ENCODE data around the gene ZNF667. TPM values are rescaled to one million over a fixed set of nuclear protein-coding genes. Genes with fewer than 3 reads are reported as not detected.

The ZNF667 gene
- 9.0 TPM for polyA plus RNA-seq
- long read RNA-seq, donor 1, partial matches to known transcripts, result 5 of 6 reads
- long read RNA-seq, donor 1, other reads (novel, unspliced or antisense), result 0 of 6 reads
- long read RNA-seq, donor 2, partial matches to known transcripts, result 21 of 23 reads
- long read RNA-seq, donor 2, other reads (novel, unspliced or antisense), result 0 of 23 reads
- long read RNA-seq, donor 3, transcript ZNF667-201 (5 exons, 3,832 nt), result major isoform, 5 of 47 reads
- long read RNA-seq, donor 3, partial matches to known transcripts, result 27 of 47 reads
- long read RNA-seq, donor 3, other reads (novel, unspliced or antisense), result 15 of 47 reads
- long read RNA-seq, donor 4, result 0 reads
- long read RNA-seq, donor 5, partial matches to known transcripts, result 18 of 20 reads
- long read RNA-seq, donor 5, other reads (novel, unspliced or antisense), result 0 of 20 reads
- long read RNA-seq, donor 6, partial matches to known transcripts, result 13 of 14 reads
- long read RNA-seq, donor 6, other reads (novel, unspliced or antisense), result 0 of 14 reads
- long read RNA-seq, donor 7, partial matches to known transcripts, result 9 of 10 reads
- long read RNA-seq, donor 7, other reads (novel, unspliced or antisense), result 0 of 10 reads
- long read RNA-seq, donor 8, partial matches to known transcripts, result 22 of 23 reads
- long read RNA-seq, donor 8, other reads (novel, unspliced or antisense), result 0 of 23 reads
- long read RNA-seq, donor 9, partial matches to known transcripts, result 10 of 32 reads
- long read RNA-seq, donor 9, other reads (novel, unspliced or antisense), result 22 of 32 reads
- long read RNA-seq, donor 10, partial matches to known transcripts, result 33 of 35 reads
- long read RNA-seq, donor 10, other reads (novel, unspliced or antisense), result 0 of 35 reads
- long read RNA-seq, donor 11, partial matches to known transcripts, result 0 of 1 reads
- long read RNA-seq, donor 11, other reads (novel, unspliced or antisense), result 0 of 1 reads

GRCh38 chr19:56476651-56477428 lies at the start of gene ZNF667:
Gene ZNF667 (minus strand): TSS chr19:56477345. CDS start chr19:56462370, 14,975 bp downstream.
- DNase-seq, result peak; percentile 16 to 69
- peaks cover 13% of the 10 kb centered on the region for H3K9me3 ChIP-seq (ENCODE audit: control insufficient read depth, low read depth, low read length)
- H3K27me3 ChIP-seq (ENCODE audit: control insufficient read depth, insufficient read depth, low read length), result no peaks in the 10 kb centered on the region
- H3K36me3 ChIP-seq (ENCODE audit: control insufficient read depth, insufficient read depth, low read length), result peaks cover 8% of the 10 kb centered on the region
- H3K27ac ChIP-seq (ENCODE audit: low read length), result peak within 1 kb of the TSS; percentile 89
- H3K4me3 ChIP-seq (ENCODE audit: low read length), result peak within 1 kb of the TSS; percentile 70
- no CpG with 5 or more reads among the region's 69 CpGs for WGBS (ENCODE audit: insufficient coverage, low lambda C conversion rate)
- no peaks in the 10 kb centered on the region for H3K4me1 ChIP-seq (ENCODE audit: control insufficient read depth, insufficient read depth, low read length)

GRCh38 chr19:56525214-56525860 lies 48.2 kb upstream of the ZNF667 start:
- H3K36me3 ChIP-seq (ENCODE audit: control insufficient read depth, insufficient read depth, low read length), result peaks cover 5% of the 10 kb centered on the region
- peaks cover 18% of the 10 kb centered on the region for H3K9me3 ChIP-seq (ENCODE audit: control insufficient read depth, low read depth, low read length)
- no peak overlapping the region for H3K4me3 ChIP-seq (ENCODE audit: low read length)
- no peaks in the 10 kb centered on the region for H3K27me3 ChIP-seq (ENCODE audit: control insufficient read depth, insufficient read depth, low read length)
- no peak overlapping the region for H3K27ac ChIP-seq (ENCODE audit: low read length)
- WGBS (ENCODE audit: insufficient coverage, low lambda C conversion rate), result 100% methylated on average over 1 of the region's 4 CpGs
- no peak for DNase-seq
- H3K4me1 ChIP-seq (ENCODE audit: control insufficient read depth, insufficient read depth, low read length), result no peaks in the 10 kb centered on the region

GRCh38 chr19:56508290-56508778 lies 31.2 kb upstream of the ZNF667 start:
- Histone ChIP-seq H3K27ac (ENCODE audit: low read length) (peak overlapping the region; percentile 99), H3K4me3 (ENCODE audit: low read length) (peak overlapping the region; percentile 84), H3K9me3 (ENCODE audit: control insufficient read depth, low read depth, low read length) (peaks cover 8% of the 10 kb centered on the region), H3K4me1 (ENCODE audit: control insufficient read depth, insufficient read depth, low read length) (peaks cover 2% of the 10 kb centered on the region), H3K27me3 (ENCODE audit: control insufficient read depth, insufficient read depth, low read length) (no peaks in the 10 kb centered on the region), H3K36me3 (ENCODE audit: control insufficient read depth, insufficient read depth, low read length) (no peaks in the 10 kb centered on the region)
- 0% methylated on average over 1 of the region's 17 CpGs for WGBS (ENCODE audit: insufficient coverage, low lambda C conversion rate)
- DNase-seq, result no peak

- Histone ChIP-seq H3K36me3 (ENCODE audit: control insufficient read depth, insufficient read depth, low read length) (no peaks in the 10 kb centered on the region), H3K4me3 (ENCODE audit: low read length) (peak within 1 kb of the TSS; percentile 84), H3K27ac (ENCODE audit: low read length) (peak within 1 kb of the TSS; percentile 99), H3K9me3 (ENCODE audit: control insufficient read depth, low read depth, low read length) (peaks cover 10% of the 10 kb centered on the region), H3K27me3 (ENCODE audit: control insufficient read depth, insufficient read depth, low read length) (no peaks in the 10 kb centered on the region), H3K4me1 (ENCODE audit: control insufficient read depth, insufficient read depth, low read length) (peaks cover 2% of the 10 kb centered on the region)
- WGBS (ENCODE audit: insufficient coverage, low lambda C conversion rate), result 20% methylated on average over 1 of the region's 74 CpGs
- DNase-seq, result peak; percentile 99
These were observed 30.5 kb upstream of the ZNF667 start, which contains the start of gene ZNF471 for GRCh38 chr19:56507446-56508289. Gene ZNF471 (plus strand): TSS chr19:56507855. CDS start chr19:56511572, 3,717 bp downstream.

GRCh38 chr19:56504581-56504980 lies 27.4 kb upstream of the ZNF667 start:
- Histone ChIP-seq H3K27ac (ENCODE audit: low read length) (no peak overlapping the region), H3K9me3 (ENCODE audit: control insufficient read depth, low read depth, low read length) (peaks cover 10% of the 10 kb centered on the region), H3K27me3 (ENCODE audit: control insufficient read depth, insufficient read depth, low read length) (no peaks in the 10 kb centered on the region), H3K4me1 (ENCODE audit: control insufficient read depth, insufficient read depth, low read length) (peaks cover 2% of the 10 kb centered on the region), H3K4me3 (ENCODE audit: low read length) (no peak overlapping the region), H3K36me3 (ENCODE audit: control insufficient read depth, insufficient read depth, low read length) (no peaks in the 10 kb centered on the region)
- no peak for DNase-seq
- WGBS (ENCODE audit: insufficient coverage, low lambda C conversion rate), result no CpG with 5 or more reads among the region's 2 CpGs

- 40% methylated on average over 1 of the region's 3 CpGs for WGBS (ENCODE audit: insufficient coverage, low lambda C conversion rate)
- no peak overlapping the region for H3K27ac ChIP-seq (ENCODE audit: low read length)
- H3K27me3 ChIP-seq (ENCODE audit: control insufficient read depth, insufficient read depth, low read length), result no peaks in the 10 kb centered on the region
- peaks cover 3% of the 10 kb centered on the region for H3K36me3 ChIP-seq (ENCODE audit: control insufficient read depth, insufficient read depth, low read length)
- peaks cover 13% of the 10 kb centered on the region for H3K9me3 ChIP-seq (ENCODE audit: control insufficient read depth, low read depth, low read length)
- no peak overlapping the region for H3K4me3 ChIP-seq (ENCODE audit: low read length)
- H3K4me1 ChIP-seq (ENCODE audit: control insufficient read depth, insufficient read depth, low read length), result no peaks in the 10 kb centered on the region
- no peak for DNase-seq
These were observed 14.3 kb upstream of the ZNF667 start for GRCh38 chr19:56491399-56491798.

GRCh38 chr19:56477429-56478338 lies 539 bp upstream of the ZNF667 start:
- Histone ChIP-seq H3K27me3 (ENCODE audit: control insufficient read depth, insufficient read depth, low read length) (no peaks in the 10 kb centered on the region), H3K4me3 (ENCODE audit: low read length) (peak overlapping the region; percentile 70), H3K9me3 (ENCODE audit: control insufficient read depth, low read depth, low read length) (peaks cover 13% of the 10 kb centered on the region), H3K36me3 (ENCODE audit: control insufficient read depth, insufficient read depth, low read length) (peaks cover 4% of the 10 kb centered on the region), H3K4me1 (ENCODE audit: control insufficient read depth, insufficient read depth, low read length) (no peaks in the 10 kb centered on the region), H3K27ac (ENCODE audit: low read length) (peak overlapping the region; percentile 89)
- no CpG with 5 or more reads among the region's 80 CpGs for WGBS (ENCODE audit: insufficient coverage, low lambda C conversion rate)
- peak; percentile 93 to 98 for DNase-seq

- H3K27ac ChIP-seq (ENCODE audit: low read length), result no peak overlapping the region
- no peaks in the 10 kb centered on the region for H3K4me1 ChIP-seq (ENCODE audit: control insufficient read depth, insufficient read depth, low read length)
- peaks cover 13% of the 10 kb centered on the region for H3K9me3 ChIP-seq (ENCODE audit: control insufficient read depth, low read depth, low read length)
- no CpG with 5 or more reads among the region's 10 CpGs for WGBS (ENCODE audit: insufficient coverage, low lambda C conversion rate)
- H3K36me3 ChIP-seq (ENCODE audit: control insufficient read depth, insufficient read depth, low read length), result peaks cover 14% of the 10 kb centered on the region
- no peak overlapping the region for H3K4me3 ChIP-seq (ENCODE audit: low read length)
- H3K27me3 ChIP-seq (ENCODE audit: control insufficient read depth, insufficient read depth, low read length), result no peaks in the 10 kb centered on the region
- no peak for DNase-seq
These were observed 1.1 kb downstream of the ZNF667 start for GRCh38 chr19:56476093-56476492.
